Epithelial cell of esophagus (primary cell): ENCODE measurements around the gene LGALS4.
"Not testable (repeated sequence)": the region's sequence is repeated elsewhere in the genome, so short reads cannot be mapped to it uniquely, and the experiment has no call there.

ENCODE experiments used
- DNase-seq: peaks from one replicate; pipeline ENCODE4 v3.0.0; 2010; ENCODE audit warnings: low read depth
- H3K4me3 ChIP-seq: 2 replicates; pipeline ENCODE4 v1.5.1; 2011; ENCODE audit warnings: mild to moderate bottlenecking, low read length, control low read depth
- CTCF ChIP-seq: IDR thresholded peaks from 2 replicates; pipeline ENCODE4 v1.5.1; 2011; ENCODE audit warnings: low read depth, mild to moderate bottlenecking, low read length, control low read depth, inconsistent platforms; ENCODE audit not compliant: insufficient read depth; ENCODE audit errors: missing control alignments

The LGALS4 gene

GRCh38 chr19:38778733-38779132 lies 34.0 kb downstream of the LGALS4 start:
- TF ChIP-seq CTCF: no peak
- DNase-seq: no peak
- no peak overlapping the region for H3K4me3 ChIP-seq

- no peak for TF ChIP-seq CTCF
- H3K4me3 ChIP-seq: no peak overlapping the region
- DNase-seq: no peak
Observed at GRCh38 chr19:38774181-38774950, 38.4 kb downstream of the LGALS4 start.

GRCh38 chr19:38773469-38774177 lies 39.1 kb downstream of the LGALS4 start, which contains the start of gene LGALS7:
Gene LGALS7 (minus strand): TSS chr19:38773517. CDS start chr19:38773492, 25 bp downstream.
- DNase-seq: no peak
- TF ChIP-seq CTCF: no peak
- no peak within 1 kb of the TSS for H3K4me3 ChIP-seq

- not testable (repeated sequence) for DNase-seq, H3K4me3 ChIP-seq
Observed at GRCh38 chr19:38771569-38771968, 41.2 kb downstream of the LGALS4 start.

GRCh38 chr19:38770949-38771275 lies 41.8 kb downstream of the LGALS4 start:
- not testable (repeated sequence) for DNase-seq, H3K4me3 ChIP-seq

GRCh38 chr19:38770228-38770948 lies 42.4 kb downstream of the LGALS4 start:
- not testable (repeated sequence) for H3K4me3 ChIP-seq, DNase-seq

- peak; percentile 75 for TF ChIP-seq CTCF
- DNase-seq: peak; percentile 87
- no peak overlapping the region for H3K4me3 ChIP-seq
Observed at GRCh38 chr19:38769635-38770211, 43.0 kb downstream of the LGALS4 start.

GRCh38 chr19:38766276-38767047 lies 46.3 kb downstream of the LGALS4 start:
- TF ChIP-seq CTCF: no peak
- H3K4me3 ChIP-seq: no peak overlapping the region
- no peak for DNase-seq
